Astrocyte (in vitro differentiated cells and primary cell): ENCODE data around the gene SIX3. TPM values are rescaled to one million over a fixed set of nuclear protein-coding genes. Genes with fewer than 3 reads are reported as not detected.

Source experiments
- DNase-seq: peaks from one replicate; pipeline ENCODE4 v3.0.0-alpha.2; 2010; ENCODE audit warnings: low read depth
- FAIRE-seq: peaks from 2 replicates; lab custom pipeline; 2011; peaks lifted over from hg19 to GRCh38; lab: Jason Lieb, UNC
- H2AFZ ChIP-seq: 2 replicates; pipeline ENCODE4 v1.6.0; 2012; ENCODE audit warnings: low read depth, low read length, inconsistent platforms
- H3K27ac ChIP-seq: 2 replicates; pipeline ENCODE4 v1.5.1; 2011; ENCODE audit warnings: low read depth, low read length, inconsistent platforms
- H3K27me3 ChIP-seq: 2 replicates; pipeline ENCODE4 v1.6.0; 2011; ENCODE audit warnings: low read length, inconsistent platforms; ENCODE audit not compliant: insufficient read depth
- H3K36me3 ChIP-seq: 2 replicates; pipeline ENCODE4 v1.5.1; 2011; ENCODE audit warnings: low read length, inconsistent platforms; ENCODE audit not compliant: insufficient read depth
- H3K4me1 ChIP-seq: 2 replicates; pipeline ENCODE4 v1.5.1; 2011; ENCODE audit warnings: low read length, inconsistent platforms; ENCODE audit not compliant: insufficient read depth
- H3K4me2 ChIP-seq: 2 replicates; pipeline ENCODE4 v1.6.0; 2012; ENCODE audit warnings: low read length, inconsistent platforms
- H3K4me3 ChIP-seq: 2 replicates; pipeline ENCODE4 v1.5.1; 2011; ENCODE audit warnings: low read depth, mild to moderate bottlenecking, low read length, inconsistent platforms; ENCODE audit not compliant: insufficient read depth
- H3K79me2 ChIP-seq: 2 replicates; pipeline ENCODE4 v1.6.0; 2012; ENCODE audit warnings: mild to moderate bottlenecking, low read length, inconsistent platforms; ENCODE audit not compliant: insufficient read depth
- H3K9ac ChIP-seq: 2 replicates; pipeline ENCODE4 v1.6.0; 2012; ENCODE audit warnings: mild to moderate bottlenecking, low read length, inconsistent platforms
- H3K9me3 ChIP-seq: 2 replicates; pipeline ENCODE4 v1.5.1; 2012; ENCODE audit warnings: low read depth, mild to moderate bottlenecking, low read length, inconsistent platforms; ENCODE audit not compliant: insufficient read depth
- H4K20me1 ChIP-seq: 2 replicates; pipeline ENCODE4 v1.6.0; 2012; ENCODE audit warnings: low read length, inconsistent platforms; ENCODE audit not compliant: insufficient read depth
- H3K27ac Mint-ChIP-seq: one replicate; pipeline ENCODE4 v1.8.0; 2021; ENCODE audit warnings: mild to moderate bottlenecking, mixed read lengths; ENCODE audit not compliant: unreplicated experiment
- H3K27me3 Mint-ChIP-seq: one replicate; pipeline ENCODE4 v1.8.0; 2021; ENCODE audit warnings: low read depth, mixed read lengths; ENCODE audit not compliant: unreplicated experiment
- H3K36me3 Mint-ChIP-seq: one replicate; pipeline ENCODE4 v1.8.0; 2021; ENCODE audit warnings: low read depth, mixed read lengths; ENCODE audit not compliant: unreplicated experiment
- H3K4me1 Mint-ChIP-seq: one replicate; pipeline ENCODE4 v1.8.0; 2021; ENCODE audit warnings: low read depth, mixed read lengths; ENCODE audit not compliant: unreplicated experiment
- H3K4me3 Mint-ChIP-seq: one replicate; pipeline ENCODE4 v1.8.0; 2021; ENCODE audit warnings: mild to moderate bottlenecking, moderate library complexity, mixed read lengths; ENCODE audit not compliant: unreplicated experiment
- H3K9me3 Mint-ChIP-seq: one replicate; pipeline ENCODE4 v1.8.0; 2021; ENCODE audit warnings: mild to moderate bottlenecking, mixed read lengths; ENCODE audit not compliant: unreplicated experiment
- CTCF ChIP-seq: IDR thresholded peaks from 2 replicates; pipeline ENCODE4 v1.5.1; 2011; ENCODE audit warnings: low read depth, mild to moderate bottlenecking, inconsistent platforms, low read length, moderate library complexity; ENCODE audit not compliant: insufficient read depth
- EZH2 ChIP-seq: IDR thresholded peaks from 2 replicates; pipeline ENCODE4 v1.6.1; 2012; ENCODE audit warnings: mild to moderate bottlenecking, low read length, inconsistent platforms; ENCODE audit not compliant: insufficient read depth
- total RNA-seq: library from RNA; stranded (reverse); gene quantifications from 2 replicates; pipeline ENCODE4 v1.2.1, GENCODE V29; 2021

Gene SIX3
- total RNA-seq, 1 donor from 2014 or later = 1.7 TPM

GRCh38 chr2:44950646-44951045, 9.1 kb downstream of the SIX3 start:
- no peak overlapping the region for H3K9ac ChIP-seq
- H3K4me2 ChIP-seq = no peak overlapping the region
- Mint-ChIP-seq H3K4me3 (no peak overlapping the region), H3K27ac (no peak overlapping the region), H3K36me3 (peaks cover 4% of the 10 kb centered on the region), H3K27me3 (peaks cover 86% of the 10 kb centered on the region), H3K4me1 (peaks cover 9% of the 10 kb centered on the region), H3K9me3 (peaks cover 10% of the 10 kb centered on the region)
- no peaks in the 10 kb centered on the region for H3K9me3 ChIP-seq
- H2AFZ ChIP-seq = no peak overlapping the region
- H3K4me1 ChIP-seq = peaks cover 29% of the 10 kb centered on the region
- no peak for DNase-seq
- no peaks in the 10 kb centered on the region for H4K20me1 ChIP-seq
- no peak overlapping the region for H3K27ac ChIP-seq
- no peak overlapping the region for H3K4me3 ChIP-seq
- H3K36me3 ChIP-seq = no peaks in the 10 kb centered on the region
- TF ChIP-seq CTCF = no peak
- peaks cover 1% of the 10 kb centered on the region for H3K79me2 ChIP-seq
- no peak for FAIRE-seq
- peaks cover 88% of the 10 kb centered on the region for H3K27me3 ChIP-seq

GRCh38 chr2:44951124-44951523, 9.6 kb downstream of the SIX3 start:
- Histone ChIP-seq H3K4me2 (no peak overlapping the region), H3K9ac (no peak overlapping the region), H3K4me3 (no peak overlapping the region), H4K20me1 (no peaks in the 10 kb centered on the region), H3K27ac (no peak overlapping the region), H3K9me3 (no peaks in the 10 kb centered on the region), H3K79me2 (no peaks in the 10 kb centered on the region), H3K27me3 (peaks cover 88% of the 10 kb centered on the region), H3K36me3 (no peaks in the 10 kb centered on the region), H2AFZ (no peak overlapping the region), H3K4me1 (peaks cover 29% of the 10 kb centered on the region)
- H3K4me3 Mint-ChIP-seq = no peak overlapping the region
- DNase-seq (no peak), FAIRE-seq (no peak)
- peak overlapping the region; percentile 6 for H3K27ac Mint-ChIP-seq
- H3K4me1 Mint-ChIP-seq = peaks cover 9% of the 10 kb centered on the region
- TF ChIP-seq EZH2 = no peak
- no peak for TF ChIP-seq CTCF
- H3K36me3 Mint-ChIP-seq = peaks cover 4% of the 10 kb centered on the region
- H3K27me3 Mint-ChIP-seq = peaks cover 86% of the 10 kb centered on the region
- peaks cover 9% of the 10 kb centered on the region for H3K9me3 Mint-ChIP-seq

- peak overlapping the region; percentile 40 for H2AFZ ChIP-seq
- no peak overlapping the region for H3K4me3 Mint-ChIP-seq
- H3K4me1 Mint-ChIP-seq = peaks cover 9% of the 10 kb centered on the region
- no peak overlapping the region for H3K9ac ChIP-seq
- FAIRE-seq (no peak), DNase-seq (no peak)
- H3K4me2 ChIP-seq = peak overlapping the region; percentile 80
- H3K27me3 Mint-ChIP-seq = peaks cover 88% of the 10 kb centered on the region
- no peaks in the 10 kb centered on the region for H3K79me2 ChIP-seq
- no peak for TF ChIP-seq EZH2
- no peak for TF ChIP-seq CTCF
- no peaks in the 10 kb centered on the region for H3K9me3 ChIP-seq
- peaks cover 29% of the 10 kb centered on the region for H3K4me1 ChIP-seq
- no peaks in the 10 kb centered on the region for H4K20me1 ChIP-seq
- H3K27me3 ChIP-seq = peaks cover 87% of the 10 kb centered on the region
- H3K36me3 ChIP-seq = no peaks in the 10 kb centered on the region
- no peak overlapping the region for H3K27ac Mint-ChIP-seq
- H3K9me3 Mint-ChIP-seq = peaks cover 9% of the 10 kb centered on the region
- H3K27ac ChIP-seq = no peak overlapping the region
- peak overlapping the region; percentile 32 for H3K4me3 ChIP-seq
- H3K36me3 Mint-ChIP-seq = peaks cover 4% of the 10 kb centered on the region
Observed at GRCh38 chr2:44951714-44952113, 10.2 kb downstream of the SIX3 start.
